Measurements from ENCODE around the gene CCND1. TPM values are rescaled to one million over a fixed set of nuclear protein-coding genes. Genes with fewer than 3 reads are reported as not detected.
A peak's percentile ranks its signal among the peaks of the same experiment; 100 is the strongest.
"Not testable (repeated sequence)": the region's sequence is repeated elsewhere in the genome, so short reads cannot be mapped to it uniquely, and the experiment has no call there.

Gene CCND1
- total and polyA plus RNA-seq, 2 experiments from 2014 or later, result 20.1 to 36.5 TPM

- Histone ChIP-seq H3K9me3 (ENCODE audit: low read depth) (no peaks in the 10 kb centered on the region), H3K27ac (no peak overlapping the region), H3K4me1 (ENCODE audit: low read depth) (no peaks in the 10 kb centered on the region), H3K4me3 (no peak overlapping the region), H3K27me3 (peaks cover 11% of the 10 kb centered on the region), H3K36me3 (no peaks in the 10 kb centered on the region)
- no peak for DNase-seq (ENCODE audit: low read depth in 1 of 2, low spot score in 1 of 2)
- TF ChIP-seq CTCF (IDR thresholded peaks at IDR 0.05; ENCODE audit: low read depth, low read length), result no peak
Measured at GRCh38 chr11:69689484-69690319, 48.7 kb downstream of the CCND1 start.

DNA sequence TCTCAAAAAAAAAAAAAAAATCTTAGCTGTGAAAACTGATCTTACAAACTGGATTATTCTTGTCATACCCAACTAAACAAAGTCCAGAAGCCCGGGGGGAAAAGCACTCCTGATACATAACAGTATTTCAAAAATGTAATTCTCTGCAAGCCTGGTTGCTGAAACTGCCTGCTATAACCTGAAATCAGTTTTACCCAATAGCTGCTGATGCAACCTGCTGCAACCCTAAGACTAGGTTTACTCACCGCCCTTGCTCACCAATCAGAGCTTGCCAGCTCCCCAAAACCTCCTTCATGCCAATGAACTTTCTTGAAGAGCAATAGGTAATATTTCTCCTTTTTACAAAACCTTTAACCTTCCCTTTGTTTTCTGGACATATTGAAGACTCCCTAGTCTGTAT, 50.5 kb downstream of the CCND1 start:
- DNase-seq (ENCODE audit: low read depth in 1 of 2, low spot score in 1 of 2), result peak in 1 of 2 donors; percentile 41
- Histone ChIP-seq H3K36me3 (no peaks in the 10 kb centered on the region), H3K4me1 (ENCODE audit: low read depth) (no peaks in the 10 kb centered on the region), H3K9me3 (ENCODE audit: low read depth) (no peaks in the 10 kb centered on the region), H3K27me3 (no peaks in the 10 kb centered on the region), H3K27ac (no peak overlapping the region), H3K4me3 (no peak overlapping the region)
- TF ChIP-seq CTCF (IDR thresholded peaks at IDR 0.05; ENCODE audit: low read depth, low read length), result no peak

DNA sequence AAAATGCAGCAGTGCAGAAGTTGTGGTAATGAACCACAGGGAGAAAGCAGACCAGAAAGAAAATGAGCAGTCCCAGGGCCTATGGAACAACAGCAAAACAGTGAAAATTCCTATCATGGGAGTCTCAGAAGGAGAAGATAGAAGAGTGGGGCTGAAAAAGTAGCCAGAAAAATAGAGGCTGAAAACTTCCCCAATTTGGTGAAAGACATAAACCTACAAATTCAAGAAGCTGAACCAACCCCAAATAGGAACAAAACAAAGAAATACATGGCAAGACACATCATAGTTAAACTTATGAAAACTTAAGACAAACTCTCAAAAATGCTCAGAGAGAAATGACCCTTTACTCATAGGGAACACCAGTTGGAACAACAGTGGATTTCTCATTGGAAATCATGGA, 51.5 kb downstream of the CCND1 start:
- H3K4me1 ChIP-seq (ENCODE audit: low read depth), result peaks cover 4% of the 10 kb centered on the region
- no peak for TF ChIP-seq CTCF (IDR thresholded peaks at IDR 0.05; ENCODE audit: low read depth, low read length)
- H3K9me3 ChIP-seq (ENCODE audit: low read depth), result no peaks in the 10 kb centered on the region
- H3K27ac ChIP-seq, result no peak overlapping the region
- DNase-seq (ENCODE audit: low read depth in 1 of 2, low spot score in 1 of 2), result no peak
- H3K36me3 ChIP-seq, result no peaks in the 10 kb centered on the region
- no peak overlapping the region for H3K4me3 ChIP-seq
- H3K27me3 ChIP-seq, result no peaks in the 10 kb centered on the region

DNA sequence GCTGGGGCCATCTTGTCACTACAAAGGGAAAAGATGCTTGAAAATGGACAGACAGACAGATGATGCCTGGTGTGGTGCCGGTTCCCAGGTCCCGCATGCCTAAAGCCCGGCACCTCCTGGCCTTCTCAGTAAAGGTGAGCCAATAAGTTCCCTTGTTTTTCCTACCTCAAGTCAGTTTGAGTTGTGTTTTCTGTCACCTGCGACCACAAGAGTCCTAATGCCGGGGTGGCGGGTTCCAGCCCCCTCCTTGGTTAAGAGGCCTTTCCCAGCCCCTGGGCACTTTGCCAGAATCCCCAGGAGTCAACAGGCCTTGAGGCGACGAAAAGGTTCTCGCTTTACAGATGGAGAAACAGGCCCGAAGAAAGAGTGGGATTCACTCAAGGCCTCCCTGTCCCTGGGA, 53.8 kb downstream of the CCND1 start:
- Histone ChIP-seq H3K9me3 (ENCODE audit: low read depth) (no peaks in the 10 kb centered on the region), H3K4me1 (ENCODE audit: low read depth) (peaks cover 4% of the 10 kb centered on the region), H3K27me3 (no peaks in the 10 kb centered on the region), H3K4me3 (no peak overlapping the region), H3K27ac (no peak overlapping the region), H3K36me3 (no peaks in the 10 kb centered on the region)
- no peak for TF ChIP-seq CTCF (IDR thresholded peaks at IDR 0.05; ENCODE audit: low read depth, low read length)
- peak in 1 of 2 donors; percentile 48 for DNase-seq (ENCODE audit: low read depth in 1 of 2, low spot score in 1 of 2)

DNA sequence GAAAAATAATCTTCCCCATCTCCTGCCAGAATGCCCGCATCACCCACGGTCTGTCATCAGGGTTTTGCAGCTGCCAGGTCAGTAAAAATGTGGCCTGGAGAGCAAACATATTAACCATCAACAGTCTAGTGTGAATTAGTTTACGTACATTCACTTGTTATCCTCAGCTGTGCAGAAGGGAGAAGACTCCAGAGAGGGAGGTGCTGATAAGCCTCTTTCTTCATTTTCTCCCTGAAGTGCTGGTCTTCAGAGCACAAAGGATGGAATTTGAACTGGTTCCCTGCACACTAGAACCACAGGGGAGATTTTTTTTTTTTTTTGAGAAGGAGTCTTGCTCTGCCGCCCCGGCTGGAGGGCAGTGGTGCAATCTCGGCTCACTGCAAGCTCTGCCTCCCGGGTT, 54.6 kb downstream of the CCND1 start:
- Histone ChIP-seq H3K4me1 (ENCODE audit: low read depth) (peaks cover 9% of the 10 kb centered on the region), H3K9me3 (ENCODE audit: low read depth) (no peaks in the 10 kb centered on the region)
- TF ChIP-seq CTCF (IDR thresholded peaks at IDR 0.05; ENCODE audit: low read depth, low read length), result no peak

DNA sequence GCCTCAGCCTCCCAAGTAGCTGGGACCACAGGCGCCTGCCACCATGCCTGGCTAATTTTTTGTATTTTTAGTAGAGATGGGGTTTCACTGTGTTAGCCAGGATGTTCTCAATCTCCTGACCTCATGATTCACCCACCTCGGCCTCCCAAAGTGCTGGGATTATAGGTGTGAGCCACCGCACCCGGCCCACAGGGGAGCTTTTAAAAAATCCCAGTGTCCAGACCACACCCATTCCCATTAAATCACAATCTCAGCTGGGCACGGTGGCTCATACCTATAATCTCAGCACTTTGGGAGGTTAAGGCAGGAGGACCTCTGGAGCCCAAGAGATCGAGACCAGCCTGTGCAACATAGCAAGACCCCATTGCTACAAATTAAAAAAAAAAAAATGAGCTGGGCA, 55.0 kb downstream of the CCND1 start:
- not testable (repeated sequence) for H3K36me3 ChIP-seq; DNase-seq (ENCODE audit: low read depth in 1 of 2, low spot score in 1 of 2); H3K27ac ChIP-seq; H3K27me3 ChIP-seq; H3K4me3 ChIP-seq; H3K9me3 ChIP-seq (ENCODE audit: low read depth)
- H3K4me1 ChIP-seq (ENCODE audit: low read depth), result peaks cover 13% of the 10 kb centered on the region

More for the DNA sequence above, 54.6 kb downstream of the CCND1 start:
- Histone ChIP-seq H3K27me3 (no peaks in the 10 kb centered on the region), H3K36me3 (no peaks in the 10 kb centered on the region), H3K27ac (no peak overlapping the region), H3K4me3 (no peak overlapping the region)
- no peak for DNase-seq (ENCODE audit: low read depth in 1 of 2, low spot score in 1 of 2)

All from cardiac muscle cell (in vitro differentiated cells and primary cell).